ENCODE measurements around the gene ILDR1.

The ILDR1 gene

GRCh38 chr3:122021811-122022401 lies at the start of gene ILDR1:
TSS of gene ILDR1 (minus strand) at chr3:122022247. CDS start at chr3:122022077, 170 bp downstream.
- Histone ChIP-seq H3K27me3 (ENCODE audit: low read length) (no peaks in the 10 kb centered on the region), H3K27ac (ENCODE audit: low read depth, low read length) (peak within 1 kb of the TSS; percentile 90), H3K4me2 (ENCODE audit: low read depth, low read length, poor library complexity, severe bottlenecking) (peak within 1 kb of the TSS; percentile 91), H3K36me3 (ENCODE audit: low read length) (no peaks in the 10 kb centered on the region), H4K20me1 (ENCODE audit: low read depth, low read length) (no peaks in the 10 kb centered on the region), H2AFZ (ENCODE audit: low read depth, low read length, severe bottlenecking) (peak within 1 kb of the TSS; percentile 79), H3K9me2 (replicated peaks; ENCODE audit: insufficient read depth, low read length) (no peaks in the 10 kb centered on the region), H3K9ac (ENCODE audit: low read length) (peak within 1 kb of the TSS; percentile 62), H3K4me3 (ENCODE audit: insufficient read depth, low read length, poor library complexity, severe bottlenecking) (peak within 1 kb of the TSS; percentile 55), H3K9me3 (ENCODE audit: insufficient read depth, low read length) (no peaks in the 10 kb centered on the region), H3F3A (ENCODE audit: insufficient read depth) (peaks cover 47% of the 10 kb centered on the region), H3K79me2 (ENCODE audit: insufficient read depth, low read length) (no peaks in the 10 kb centered on the region)
- TF ChIP-seq EZH2phosphoT487 (conservative IDR thresholded peaks at IDR 0.05; ENCODE audit: low read length), result no peak
- TF ChIP-seq, protein P1, sequence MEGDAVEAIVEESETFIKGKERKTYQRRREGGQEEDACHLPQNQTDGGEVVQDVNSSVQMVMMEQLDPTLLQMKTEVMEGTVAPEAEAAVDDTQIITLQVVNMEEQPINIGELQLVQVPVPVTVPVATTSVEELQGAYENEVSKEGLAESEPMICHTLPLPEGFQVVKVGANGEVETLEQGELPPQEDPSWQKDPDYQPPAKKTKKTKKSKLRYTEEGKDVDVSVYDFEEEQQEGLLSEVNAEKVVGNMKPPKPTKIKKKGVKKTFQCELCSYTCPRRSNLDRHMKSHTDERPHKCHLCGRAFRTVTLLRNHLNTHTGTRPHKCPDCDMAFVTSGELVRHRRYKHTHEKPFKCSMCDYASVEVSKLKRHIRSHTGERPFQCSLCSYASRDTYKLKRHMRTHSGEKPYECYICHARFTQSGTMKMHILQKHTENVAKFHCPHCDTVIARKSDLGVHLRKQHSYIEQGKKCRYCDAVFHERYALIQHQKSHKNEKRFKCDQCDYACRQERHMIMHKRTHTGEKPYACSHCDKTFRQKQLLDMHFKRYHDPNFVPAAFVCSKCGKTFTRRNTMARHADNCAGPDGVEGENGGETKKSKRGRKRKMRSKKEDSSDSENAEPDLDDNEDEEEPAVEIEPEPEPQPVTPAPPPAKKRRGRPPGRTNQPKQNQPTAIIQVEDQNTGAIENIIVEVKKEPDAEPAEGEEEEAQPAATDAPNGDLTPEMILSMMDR (IDR thresholded peaks at IDR 0.05; ENCODE audit: insufficient read depth, low read length, poor library complexity, severe bottlenecking), result no peak

DNA sequence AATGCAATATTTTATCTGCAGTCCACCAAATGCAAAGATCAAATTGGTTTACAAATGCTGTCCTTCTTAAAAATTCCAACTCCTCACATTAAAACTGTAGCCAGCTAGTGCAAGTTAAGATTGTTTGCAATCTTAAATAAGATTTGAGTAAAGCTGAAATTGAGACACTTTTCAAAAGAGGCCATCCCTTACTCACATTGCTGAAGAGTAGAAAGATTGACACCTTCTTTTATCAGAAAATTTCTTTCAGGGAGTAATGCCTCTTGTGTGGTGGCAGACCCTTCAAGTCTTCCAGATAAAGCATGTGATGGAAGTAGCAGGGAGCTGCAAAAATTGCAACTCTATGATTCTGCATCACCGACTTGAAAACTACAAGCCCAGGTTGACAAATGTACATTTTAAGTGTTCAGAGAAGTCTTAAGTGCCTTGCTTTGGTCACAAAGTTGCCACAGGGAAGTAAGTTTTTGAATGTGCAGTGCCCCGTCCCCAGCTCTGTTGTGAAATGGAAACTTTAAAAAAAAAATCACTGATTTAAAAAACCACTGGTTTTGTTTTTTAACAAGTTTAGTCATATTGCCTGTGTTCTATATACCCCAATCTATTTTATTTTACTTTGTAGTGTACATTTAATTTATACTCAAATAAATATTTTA lies 45.7 kb upstream of the ILDR1 start:
- Histone ChIP-seq H3K27ac (ENCODE audit: low read depth, low read length) (peak overlapping the region; percentile 68), H3F3A (ENCODE audit: insufficient read depth) (peaks cover 27% of the 10 kb centered on the region; the same call in 1 of the 2 replicates), H4K20me1 (ENCODE audit: low read depth, low read length) (no peaks in the 10 kb centered on the region), H3K36me3 (ENCODE audit: low read length) (no peaks in the 10 kb centered on the region), H3K27me3 (ENCODE audit: low read length) (no peaks in the 10 kb centered on the region), H3K9ac (ENCODE audit: low read length) (peak overlapping the region; percentile 23), H3K9me2 (replicated peaks; ENCODE audit: insufficient read depth, low read length) (no peaks in the 10 kb centered on the region), H3K9me3 (ENCODE audit: insufficient read depth, low read length) (no peaks in the 10 kb centered on the region), H2AFZ (ENCODE audit: low read depth, low read length, severe bottlenecking) (peak overlapping the region; percentile 1), H3K4me2 (ENCODE audit: low read depth, low read length, poor library complexity, severe bottlenecking) (peak overlapping the region; percentile 50), H3K4me3 (ENCODE audit: insufficient read depth, low read length, poor library complexity, severe bottlenecking) (peak overlapping the region; percentile 28), H3K79me2 (ENCODE audit: insufficient read depth, low read length) (peaks cover 44% of the 10 kb centered on the region; the same call in 1 of the 2 replicates)
- TF ChIP-seq, protein P1 (IDR thresholded peaks at IDR 0.05; ENCODE audit: insufficient read depth, low read length, poor library complexity, severe bottlenecking), result no peak
- TF ChIP-seq EZH2phosphoT487 (conservative IDR thresholded peaks at IDR 0.05; ENCODE audit: low read length), result no peak

DNA sequence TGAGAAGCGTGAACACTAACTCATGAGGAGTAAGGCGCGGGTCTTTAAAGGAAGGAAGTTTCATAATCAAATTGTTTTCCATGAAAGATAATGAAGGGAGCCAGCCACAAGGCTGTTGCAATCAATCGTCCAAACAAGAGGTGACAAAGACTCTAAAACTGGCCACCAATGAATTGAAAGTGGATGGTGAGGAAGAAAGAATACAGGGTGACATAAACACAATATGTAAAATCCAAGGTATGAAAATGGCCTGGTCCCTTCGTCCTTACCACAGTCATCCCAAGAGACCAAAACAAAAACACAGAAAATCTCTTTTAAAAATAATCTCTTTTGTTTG lies 45.1 kb upstream of the ILDR1 start:
- Histone ChIP-seq H3K79me2 (ENCODE audit: insufficient read depth, low read length) (peaks cover 49% of the 10 kb centered on the region; the same call in 1 of the 2 replicates), H3K9me3 (ENCODE audit: insufficient read depth, low read length) (no peaks in the 10 kb centered on the region), H3K36me3 (ENCODE audit: low read length) (no peaks in the 10 kb centered on the region), H3K27ac (ENCODE audit: low read depth, low read length) (peak overlapping the region; percentile 68), H3K27me3 (ENCODE audit: low read length) (no peaks in the 10 kb centered on the region), H2AFZ (ENCODE audit: low read depth, low read length, severe bottlenecking) (no peak overlapping the region), H3K4me3 (ENCODE audit: insufficient read depth, low read length, poor library complexity, severe bottlenecking) (peak overlapping the region; percentile 5), H3K9ac (ENCODE audit: low read length) (peak overlapping the region; percentile 23), H3F3A (ENCODE audit: insufficient read depth) (peaks cover 27% of the 10 kb centered on the region; the same call in 1 of the 2 replicates), H3K4me2 (ENCODE audit: low read depth, low read length, poor library complexity, severe bottlenecking) (peak overlapping the region; percentile 50), H3K9me2 (replicated peaks; ENCODE audit: insufficient read depth, low read length) (no peaks in the 10 kb centered on the region), H4K20me1 (ENCODE audit: low read depth, low read length) (no peaks in the 10 kb centered on the region)
- no peak for TF ChIP-seq EZH2phosphoT487 (conservative IDR thresholded peaks at IDR 0.05; ENCODE audit: low read length)
- TF ChIP-seq, protein P1 (IDR thresholded peaks at IDR 0.05; ENCODE audit: insufficient read depth, low read length, poor library complexity, severe bottlenecking), result no peak
